ENCODE data around the gene MSGN1.
"Not testable (repeated sequence)": the region's sequence is repeated elsewhere in the genome, so short reads cannot be mapped to it uniquely, and the experiment has no call there.

MSGN1 gene

GRCh38 chr2:17805166-17805565 is 11.1 kb upstream of the MSGN1 start:
- DNase-seq (ENCODE audit: low read depth in 2 of 2), result no peak

- DNase-seq (ENCODE audit: low read depth in 2 of 2), result no peak
Observed at GRCh38 chr2:17805717-17806363, 10.4 kb upstream of the MSGN1 start.

- DNase-seq (ENCODE audit: low read depth in 2 of 2), result no peak
Observed at GRCh38 chr2:17813010-17813741, 3.1 kb upstream of the MSGN1 start.

GRCh38 chr2:17813742-17814473 is 2.4 kb upstream of the MSGN1 start:
- no peak for DNase-seq (ENCODE audit: low read depth in 2 of 2)

- no peak for DNase-seq (ENCODE audit: low read depth in 2 of 2)
Observed at GRCh38 chr2:17814601-17815000, 1.7 kb upstream of the MSGN1 start.

GRCh38 chr2:17815468-17816184 is 634 bp upstream of the MSGN1 start:
- DNase-seq (ENCODE audit: low read depth in 2 of 2), result no peak

- no peak for DNase-seq (ENCODE audit: low read depth in 2 of 2)
Observed at GRCh38 chr2:17818235-17818815, 2.1 kb downstream of the MSGN1 start.

- DNase-seq (ENCODE audit: low read depth in 2 of 2), result no peak
Observed at GRCh38 chr2:17821080-17821479, 4.8 kb downstream of the MSGN1 start.

GRCh38 chr2:17821535-17822444 is 5.5 kb downstream of the MSGN1 start:
- no peak for DNase-seq (ENCODE audit: low read depth in 2 of 2)

GRCh38 chr2:17822445-17823117 is 6.3 kb downstream of the MSGN1 start:
- no peak for DNase-seq (ENCODE audit: low read depth in 2 of 2)

- DNase-seq (ENCODE audit: low read depth in 2 of 2), result not testable (repeated sequence)
Observed at GRCh38 chr2:17823646-17824045, 7.4 kb downstream of the MSGN1 start.

- no peak for DNase-seq (ENCODE audit: low read depth in 2 of 2)
Observed at GRCh38 chr2:17827316-17827715, 11.1 kb downstream of the MSGN1 start.

GRCh38 chr2:17827785-17828184 is 11.5 kb downstream of the MSGN1 start:
- no peak for DNase-seq (ENCODE audit: low read depth in 2 of 2)

GRCh38 chr2:17830053-17831034 is 14.1 kb downstream of the MSGN1 start:
- DNase-seq (ENCODE audit: low read depth in 2 of 2), result peak; percentile 1 to 34

GRCh38 chr2:17835516-17835915 is 19.3 kb downstream of the MSGN1 start:
- no peak for DNase-seq (ENCODE audit: low read depth in 2 of 2)

- DNase-seq (ENCODE audit: low read depth in 2 of 2), result no peak
Observed at GRCh38 chr2:17839959-17840358, 23.7 kb downstream of the MSGN1 start.

- no peak for DNase-seq (ENCODE audit: low read depth in 2 of 2)
Observed at GRCh38 chr2:17843457-17843856, 27.2 kb downstream of the MSGN1 start.

GRCh38 chr2:17845806-17846205 is 29.5 kb downstream of the MSGN1 start:
- DNase-seq (ENCODE audit: low read depth in 2 of 2), result no peak

- DNase-seq (ENCODE audit: low read depth in 2 of 2), result no peak
Observed at GRCh38 chr2:17846676-17847075, 30.4 kb downstream of the MSGN1 start.
